HCT116 (cell line): ENCODE results near the gene CGRRF1. TPM values are rescaled to one million over a fixed set of nuclear protein-coding genes. Genes with fewer than 3 reads are reported as not detected.

Source experiments
- ATAC-seq: fragments of 200-7000 bp; cut with Tn5 transposase; 2 replicates; pipeline ENCODE4 v1.9.1; 2020; ENCODE audit warnings: mild to moderate bottlenecking, moderate library complexity
- BruUV-seq: library from RNA; stranded (reverse); fragments of 400-500 nt; replicated peaks from 2 replicates; lab custom pipeline; 2021; lab: Mats Ljungman, UMichigan
- CTCF ChIA-PET: fragments of 300-600 bp; sonication (Branson Sonifier 250); formaldehyde crosslinking; loops from one replicate; lab custom pipeline; 2021; ENCODE audit warnings: antibody characterized with exemption; lab: Charles Lee
- POLR2A ChIA-PET: fragments of 300-600, 350-600 bp; sonication (Branson Sonifier 250); formaldehyde crosslinking; loops from one replicate; lab custom pipeline; 2021; ENCODE audit warnings: antibody characterized with exemption; lab: Charles Lee
- RAD21 ChIA-PET, 2 experiments: fragments of 300-600 bp; sonication (Branson Sonifier 250); formaldehyde crosslinking; loops; one replicate each; lab custom pipeline; 2023; ENCODE audit warnings: low total read pairs in 2 of 2; ENCODE audit not compliant: uncharacterized antibody in 2 of 2, unreplicated experiment in 2 of 2, low non-redundant PET in 1 of 2; lab: Charles Lee
- DNase-seq: peaks from one replicate; pipeline ENCODE4 v3.0.0-alpha.2; 2010; ENCODE audit warnings: low read depth, low spot score
- H2AFZ ChIP-seq: fragments of 200-600 bp; shearing (Covaris generic), sonication (generic); 2 replicates; pipeline ENCODE4 v1.6.1; 2017; ENCODE audit warnings: low read depth, mixed run types, mixed read lengths, antibody characterized with exemption, low read length; ENCODE audit not compliant: poor library complexity, severe bottlenecking
- H3K27ac ChIP-seq: 2 replicates; pipeline ENCODE4 v1.5.1; 2012; ENCODE audit warnings: low read depth, low read length
- H3K27me3 ChIP-seq: fragments of 200-600 bp; sonication (generic); 2 replicates; pipeline ENCODE4 v1.6.1; 2016; ENCODE audit warnings: mixed run types, low read length, mixed read lengths; ENCODE audit not compliant: insufficient read depth
- H3K36me3 ChIP-seq, 2 experiments: fragments of 200-500 bp in 1 of 2; fragments of 200-600 bp in 1 of 2; sonication (Bioruptor generic) in 1 of 2; sonication (generic) in 1 of 2; 2 replicates each; pipeline versions ENCODE4 v1.5.1 to v1.6.1; 2014 to 2016; ENCODE audit warnings: low read length in 2 of 2, inconsistent platforms in 1 of 2, mixed read lengths in 1 of 2, mixed run types in 1 of 2; ENCODE audit not compliant: insufficient read depth in 2 of 2, control insufficient read depth in 1 of 2
- H3K4me1 ChIP-seq, 2 experiments: fragments of 200-600 bp in 1 of 2; sonication (generic) in 1 of 2; 2 replicates each; pipeline versions ENCODE4 v1.5.1 to v1.6.1; 2012 to 2017; ENCODE audit warnings: low read length in 2 of 2, inconsistent platforms in 1 of 2, mild to moderate bottlenecking in 1 of 2, mixed read lengths in 1 of 2, mixed run types in 1 of 2, moderate library complexity in 1 of 2; ENCODE audit not compliant: insufficient read depth in 2 of 2, control insufficient read depth in 1 of 2
- H3K4me2 ChIP-seq: fragments of 200-600 bp; sonication (generic); 2 replicates; pipeline ENCODE4 v1.6.1; 2017; ENCODE audit warnings: mixed run types, low read length, mixed read lengths
- H3K4me3 ChIP-seq, 2 experiments: fragments of 200-600 bp in 1 of 2; sonication (generic) in 1 of 2; replicated peaks in 1 of 2; 2 replicates each; pipeline ENCODE4 v1.5.1; 2011 to 2016; ENCODE audit warnings: low read length in 2 of 2, control low read depth in 1 of 2, low read depth in 1 of 2, mild to moderate bottlenecking in 1 of 2, mixed read lengths in 1 of 2, mixed run types in 1 of 2
- H3K79me2 ChIP-seq: fragments of 200-600 bp; sonication (generic); 2 replicates; pipeline ENCODE4 v1.6.1; 2017; ENCODE audit warnings: mild to moderate bottlenecking, mixed run types, low read length, moderate library complexity, mixed read lengths; ENCODE audit not compliant: insufficient read depth
- H3K9ac ChIP-seq: fragments of 200-600 bp; sonication (generic); 2 replicates; pipeline ENCODE4 v1.6.1; 2016; ENCODE audit warnings: low read length, mixed read lengths
- H3K9me2 ChIP-seq: fragments of 200-600 bp; sonication (generic), shearing (Covaris generic); 2 replicates; pipeline ENCODE4 v1.6.1; 2017; ENCODE audit warnings: mixed run types, mild to moderate bottlenecking, moderate library complexity; ENCODE audit not compliant: insufficient read depth
- H3K9me3 ChIP-seq, 2 experiments: fragments of 200-500 bp in 1 of 2; fragments of 200-600 bp in 1 of 2; sonication (Bioruptor generic) in 1 of 2; sonication (generic) in 1 of 2; 2 replicates each; pipeline ENCODE4 v1.6.1; 2014 to 2017; ENCODE audit warnings: low read length in 2 of 2, mixed read lengths in 2 of 2, inconsistent platforms in 1 of 2, low read depth in 1 of 2, mild to moderate bottlenecking in 1 of 2, mixed run types in 1 of 2, moderate library complexity in 1 of 2; ENCODE audit not compliant: control insufficient read depth in 1 of 2, insufficient read depth in 1 of 2
- H4K20me1 ChIP-seq: fragments of 200-600 bp; sonication (generic), shearing (Covaris generic); 2 replicates; pipeline ENCODE4 v1.6.1; 2017; ENCODE audit warnings: mixed run types, mild to moderate bottlenecking, moderate library complexity; ENCODE audit not compliant: insufficient read depth
- CBX3 ChIP-seq: IDR thresholded peaks from 2 replicates; pipeline ENCODE4 v1.6.1; 2012; ENCODE audit warnings: low read depth
- CTCF ChIP-seq, 3 experiments: fragments of 200-600 bp in 1 of 3; sonication (generic) in 1 of 3; IDR thresholded peaks in 2 of 3; conservative IDR thresholded peaks in 1 of 3; 2 replicates each; pipeline ENCODE4 v1.5.1; 2012 to 2017; ENCODE audit warnings: low read depth in 2 of 3, low read length in 2 of 3, antibody characterized with exemption in 1 of 3, borderline replicate concordance in 1 of 3, control low read depth in 1 of 3, mild to moderate bottlenecking in 1 of 3, mixed read lengths in 1 of 3, mixed run types in 1 of 3, moderate library complexity in 1 of 3; ENCODE audit not compliant: insufficient read depth in 1 of 3
- EGR1 ChIP-seq: IDR thresholded peaks from 2 replicates; pipeline ENCODE4 v1.6.1; 2012; ENCODE audit warnings: low read depth
- FOSL1 ChIP-seq: IDR thresholded peaks from 2 replicates; pipeline ENCODE4 v1.6.1; 2012; ENCODE audit warnings: low read depth
- RAD21 ChIP-seq: IDR thresholded peaks from 2 replicates; pipeline ENCODE4 v1.6.1; 2012; ENCODE audit warnings: low read depth, mild to moderate bottlenecking
- SIN3A ChIP-seq: IDR thresholded peaks from 2 replicates; pipeline ENCODE4 v1.6.1; 2012; ENCODE audit warnings: low read depth
- ZBTB33 ChIP-seq: IDR thresholded peaks from 2 replicates; pipeline ENCODE4 v1.6.1; 2011; ENCODE audit warnings: mild to moderate bottlenecking, low read length, moderate library complexity; ENCODE audit not compliant: insufficient replicate concordance; ENCODE audit errors: extremely low read depth
- intact Hi-C: fragments of 100-400 bp; cut with micrococcal nuclease; formaldehyde crosslinking; loops from 2 replicates; pipeline ENCODE4 v1.10.0; 2022
- total RNA-seq: library from RNA; stranded (reverse); gene quantifications from one replicate; pipeline ENCODE4 v1.2.1, GENCODE V29; 2021; ENCODE audit not compliant: unreplicated experiment

Gene CGRRF1
- total RNA-seq, 1 experiment from 2014 or later = 15.9 TPM

- POLR2A ChIA-PET = no interaction called here
- H3K27me3 ChIP-seq = no peaks in the 10 kb centered on the region
- ATAC-seq = peak; percentile 56
- H3K36me3 ChIP-seq = peaks cover 0 to 26% of the 10 kb centered on the region in 2 experiments; a peak in 2 of 4 replicates
- no peak overlapping the region for H3K4me3 ChIP-seq
- H3K27ac ChIP-seq = no peak overlapping the region
- peaks cover 4 to 10% of the 10 kb centered on the region in 2 experiments; a peak in 2 of 4 replicates for H3K9me3 ChIP-seq
- TF ChIP-seq CBX3 (peak; percentile 87), FOSL1 (no peak), EGR1 (no peak), CTCF (IDR thresholded peaks at IDR 0.05 in 2 of 3, conservative IDR thresholded peaks at IDR 0.05 in 1 of 3; ENCODE audit: borderline replicate concordance in 1 of 3, insufficient read depth in 1 of 3, low read depth in 2 of 3, low read length in 2 of 3) (peak; percentile 70 to 86 (median 79); a peak in 5 of 6 replicates), SIN3A (no peak), RAD21 (peak; percentile 77), ZBTB33 (no peak)
- H4K20me1 ChIP-seq = no peaks in the 10 kb centered on the region
- no peak overlapping the region for H3K4me2 ChIP-seq
- DNase-seq = no peak
- intact Hi-C loops = no loop called here
- RAD21 ChIA-PET = no interaction called here
- peaks cover 20% of the 10 kb centered on the region; the same call in 1 of the 2 replicates for H3K79me2 ChIP-seq
- H2AFZ ChIP-seq = no peak overlapping the region
- no TSS peak for BruUV-seq
- no peaks in the 10 kb centered on the region for H3K9me2 ChIP-seq
- H3K4me1 ChIP-seq = peaks cover 2 to 30% of the 10 kb centered on the region in 2 experiments; a peak in 1 of 4 replicates
- H3K9ac ChIP-seq = no peak overlapping the region
- CTCF ChIA-PET = interaction anchor here (1.8 kb wide), 1 partner anchor 201 kb away, joined by 7 read pairs; no protein-coding TSS in a partner anchor
Measured at GRCh38 chr14:54572316-54572715, 62.6 kb downstream of the CGRRF1 start.
